H9 (cell line): Measurements from ENCODE around the gene ACP4. TPM values are rescaled to one million over a fixed set of nuclear protein-coding genes. Genes with fewer than 3 reads are reported as not detected.
"Not testable (repeated sequence)": the region's sequence is repeated elsewhere in the genome, so short reads cannot be mapped to it uniquely, and the experiment has no call there.

ENCODE experiments used
- DNase-seq: peaks from one replicate; pipeline ENCODE4 v3.0.0-alpha.2; 2017
- H2AFZ ChIP-seq: one replicate; pipeline ENCODE4 v1.6.1; 2013; ENCODE audit warnings: mild to moderate bottlenecking, low read length, control low read depth, moderate library complexity
- H2AK5ac ChIP-seq: 2 replicates; pipeline ENCODE4 v1.6.1; 2013; ENCODE audit warnings: low read length, control low read depth, mixed read lengths; ENCODE audit not compliant: insufficient read length
- H2BK120ac ChIP-seq: one replicate; pipeline ENCODE4 v1.6.1; 2013; ENCODE audit warnings: low read depth, mild to moderate bottlenecking, low read length, control low read depth, inconsistent platforms; ENCODE audit not compliant: poor library complexity, severe bottlenecking
- H2BK12ac ChIP-seq: 2 replicates; pipeline ENCODE4 v1.6.1; 2013; ENCODE audit warnings: low read length, control low read depth, mixed read lengths, low read depth; ENCODE audit not compliant: insufficient read length
- H2BK15ac ChIP-seq: 2 replicates; pipeline ENCODE4 v1.6.1; 2013; ENCODE audit warnings: low read depth, low read length, control low read depth
- H2BK20ac ChIP-seq: one replicate; pipeline ENCODE4 v1.6.1; 2013; ENCODE audit warnings: low read depth, mild to moderate bottlenecking, low read length, control low read depth, inconsistent platforms; ENCODE audit not compliant: poor library complexity, severe bottlenecking
- H2BK5ac ChIP-seq: 2 replicates; pipeline ENCODE4 v1.6.1; 2013; ENCODE audit warnings: low read length, control low read depth, mixed read lengths; ENCODE audit not compliant: insufficient read length
- H3K14ac ChIP-seq: 2 replicates; pipeline ENCODE4 v1.6.1; 2013; ENCODE audit warnings: low read length, control low read depth; ENCODE audit not compliant: insufficient read depth
- H3K18ac ChIP-seq: 2 replicates; pipeline ENCODE4 v1.6.1; 2013; ENCODE audit warnings: low read depth, mild to moderate bottlenecking, mixed read lengths, low read length, control low read depth; ENCODE audit not compliant: insufficient read length
- H3K23ac ChIP-seq: 2 replicates; pipeline ENCODE4 v1.6.1; 2013; ENCODE audit warnings: low read length, control low read depth, mixed read lengths, low read depth; ENCODE audit not compliant: insufficient read length
- H3K23me2 ChIP-seq: 2 replicates; pipeline ENCODE4 v1.6.1; 2013; ENCODE audit warnings: low read depth, mild to moderate bottlenecking, mixed read lengths, low read length, control low read depth; ENCODE audit not compliant: insufficient read length, poor library complexity, severe bottlenecking
- H3K27ac ChIP-seq: 2 replicates; pipeline ENCODE4 v1.5.1; 2013; ENCODE audit warnings: low read length, control low read depth, mixed read lengths, low read depth; ENCODE audit not compliant: insufficient read length
- H3K27me3 ChIP-seq: 2 replicates; pipeline ENCODE4 v1.6.1; 2013; ENCODE audit warnings: low read length, control low read depth, inconsistent platforms; ENCODE audit not compliant: insufficient read depth
- H3K4ac ChIP-seq: 2 replicates; pipeline ENCODE4 v1.6.1; 2013; ENCODE audit warnings: low read depth, mild to moderate bottlenecking, control low read depth, inconsistent platforms, low read length, moderate library complexity
- H3K4me1 ChIP-seq: 2 replicates; pipeline ENCODE4 v1.6.1; 2013; ENCODE audit warnings: low read length, control low read depth, inconsistent platforms; ENCODE audit not compliant: insufficient read depth
- H3K4me2 ChIP-seq: 2 replicates; pipeline ENCODE4 v1.6.1; 2013; ENCODE audit warnings: low read length, control low read depth, mixed read lengths; ENCODE audit not compliant: insufficient read length, insufficient read depth
- H3K56ac ChIP-seq: 2 replicates; pipeline ENCODE4 v1.6.1; 2013; ENCODE audit warnings: low read depth, mild to moderate bottlenecking, mixed read lengths, low read length, control low read depth; ENCODE audit not compliant: insufficient read length
- H3K79me1 ChIP-seq: 2 replicates; pipeline ENCODE4 v1.6.1; 2013; ENCODE audit warnings: low read depth, mild to moderate bottlenecking, moderate library complexity, low read length, control low read depth, inconsistent platforms; ENCODE audit not compliant: insufficient read depth, poor library complexity, severe bottlenecking
- H3K79me2 ChIP-seq: 2 replicates; pipeline ENCODE4 v1.6.1; 2013; ENCODE audit warnings: low read length, control low read depth, inconsistent platforms; ENCODE audit not compliant: insufficient read depth
- H3K9ac ChIP-seq: 2 replicates; pipeline ENCODE4 v1.6.1; 2013; ENCODE audit warnings: low read length, control low read depth, mixed read lengths; ENCODE audit not compliant: insufficient read length; ENCODE audit errors: extremely low read depth
- H3K9me3 ChIP-seq: one replicate; pipeline ENCODE4 v1.6.1; 2013; ENCODE audit warnings: low read depth, low read length, inconsistent platforms; ENCODE audit not compliant: control insufficient read depth
- H3T11ph ChIP-seq: one replicate; pipeline ENCODE4 v1.6.1; 2013; ENCODE audit warnings: mild to moderate bottlenecking, low read length, control low read depth, inconsistent platforms
- H4K20me1 ChIP-seq: one replicate; pipeline ENCODE4 v1.6.1; 2013; ENCODE audit not compliant: control insufficient read depth, insufficient read length, insufficient read depth
- H4K5ac ChIP-seq: 2 replicates; pipeline ENCODE4 v1.6.1; 2013; ENCODE audit warnings: low read depth, mild to moderate bottlenecking, mixed read lengths, low read length, control low read depth; ENCODE audit not compliant: insufficient read length
- H4K8ac ChIP-seq: replicated peaks from 2 replicates; pipeline ENCODE4 v1.6.1; 2013; ENCODE audit warnings: low read length, control low read depth, mixed read lengths, low read depth; ENCODE audit not compliant: insufficient read length
- H4K91ac ChIP-seq: 2 replicates; pipeline ENCODE4 v1.6.1; 2013; ENCODE audit warnings: low read depth, mild to moderate bottlenecking, moderate library complexity, mixed read lengths, low read length, control low read depth; ENCODE audit not compliant: insufficient read length
- H3K27ac Mint-ChIP-seq, 3 experiments: 2 replicates in 2 of 3; 3 replicates in 1 of 3; pipeline ENCODE4 v1.8.0; 2020 to 2021; ENCODE audit warnings: mixed read lengths in 3 of 3, mild to moderate bottlenecking in 1 of 3, moderate library complexity in 1 of 3
- H3K27me3 Mint-ChIP-seq: 2 replicates; pipeline ENCODE4 v1.8.0; 2021; ENCODE audit warnings: low read depth, mild to moderate bottlenecking, moderate library complexity, mixed read lengths
- H3K36me3 Mint-ChIP-seq, 3 experiments: 2 replicates in 2 of 3; 3 replicates in 1 of 3; pipeline ENCODE4 v1.8.0; 2020 to 2021; ENCODE audit warnings: low read depth in 3 of 3, mixed read lengths in 3 of 3; ENCODE audit not compliant: insufficient read depth in 1 of 3
- H3K4me1 Mint-ChIP-seq, 2 experiments: 2 replicates each; pipeline ENCODE4 v1.8.0; 2020; ENCODE audit warnings: mixed read lengths in 2 of 2
- H3K4me3 Mint-ChIP-seq, 2 experiments: 2 replicates in 1 of 2; 3 replicates in 1 of 2; pipeline ENCODE4 v1.8.0; 2020 to 2021; ENCODE audit warnings: mild to moderate bottlenecking in 2 of 2, mixed read lengths in 2 of 2, moderate library complexity in 1 of 2
- H3K9me3 Mint-ChIP-seq, 2 experiments: 2 replicates in 1 of 2; 3 replicates in 1 of 2; pipeline ENCODE4 v1.8.0; 2020; ENCODE audit warnings: mild to moderate bottlenecking in 2 of 2, mixed read lengths in 2 of 2, moderate library complexity in 1 of 2
- WGBS: extraction: QIAGEN DNeasy Blood & Tissue Kit; methylation state at CpG from one replicate; pipeline ENCODE4 v1.1.7; 2013; ENCODE audit warnings: missing lambda C conversion rate, low lambda C conversion rate, mixed read lengths; ENCODE audit not compliant: insufficient read length; ENCODE audit errors: extremely low coverage; 5-methylcytosine and 5-hydroxymethylcytosine counted together
- total RNA-seq: library from RNA; stranded (reverse); gene quantifications from 2 replicates; pipeline ENCODE4 v1.2.1, GENCODE V29; 2021
- TF ChIP-seq, protein P1 (sequence below): fragments of 200-600 bp; sonication (generic); conservative IDR thresholded peaks from 3 replicates; pipeline ENCODE4 v1.8.0; 2021; ENCODE audit warnings: antibody characterized with exemption, mild to moderate bottlenecking

ACP4 gene
- total RNA-seq, 1 experiment from 2014 or later = not detected

DNA sequence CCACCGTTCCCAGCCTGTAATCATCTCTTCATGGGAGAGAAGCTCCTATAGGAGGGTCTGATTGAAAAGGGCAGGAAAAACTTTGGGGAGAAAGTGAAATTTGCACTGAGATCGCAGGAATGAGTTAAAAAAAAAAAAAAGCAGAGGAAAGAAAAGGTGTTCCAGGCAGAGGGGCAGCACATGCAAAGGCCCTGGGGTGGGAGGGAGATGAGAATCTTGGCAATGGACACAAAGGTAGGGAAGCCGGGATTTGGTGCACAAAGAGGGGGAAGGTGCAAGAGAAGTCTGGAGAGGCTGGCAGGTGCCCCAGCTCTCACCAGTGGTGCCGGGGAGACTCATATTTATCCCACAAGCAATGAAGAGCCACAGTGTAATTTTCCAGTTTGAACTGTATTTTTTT is 36.3 kb upstream of the ACP4 start:
- Mint-ChIP-seq H3K27me3 (peaks cover 46% of the 10 kb centered on the region), H3K4me1 (no peaks in the 10 kb centered on the region), H3K36me3 (no peaks in the 10 kb centered on the region), H3K4me3 (no peak overlapping the region), H3K9me3 (no peaks in the 10 kb centered on the region; a peak in 1 of 5 replicates), H3K27ac (no peak overlapping the region; a peak in 1 of 7 replicates)
- Histone ChIP-seq H3K9me3 (no peaks in the 10 kb centered on the region), H2BK20ac (no peak overlapping the region), H3K79me2 (no peaks in the 10 kb centered on the region), H3T11ph (no peak overlapping the region), H3K27ac (no peak overlapping the region), H2BK5ac (no peak overlapping the region), H3K23me2 (peaks cover 3% of the 10 kb centered on the region), H4K20me1 (no peaks in the 10 kb centered on the region), H2BK15ac (no peak overlapping the region), H2BK12ac (no peak overlapping the region), H3K4ac (no peak overlapping the region), H3K18ac (no peak overlapping the region), H4K91ac (no peak overlapping the region), H3K4me1 (no peaks in the 10 kb centered on the region), H3K14ac (no peak overlapping the region), H3K9ac (no peak overlapping the region), H4K5ac (no peak overlapping the region), H2AK5ac (no peak overlapping the region), H2AFZ (no peak overlapping the region), H2BK120ac (no peak overlapping the region), H3K4me2 (no peak overlapping the region), H3K23ac (no peak overlapping the region), H4K8ac (no peak overlapping the region), H3K79me1 (no peaks in the 10 kb centered on the region), H3K56ac (no peak overlapping the region), H3K27me3 (no peaks in the 10 kb centered on the region)
- TF ChIP-seq, protein P1, sequence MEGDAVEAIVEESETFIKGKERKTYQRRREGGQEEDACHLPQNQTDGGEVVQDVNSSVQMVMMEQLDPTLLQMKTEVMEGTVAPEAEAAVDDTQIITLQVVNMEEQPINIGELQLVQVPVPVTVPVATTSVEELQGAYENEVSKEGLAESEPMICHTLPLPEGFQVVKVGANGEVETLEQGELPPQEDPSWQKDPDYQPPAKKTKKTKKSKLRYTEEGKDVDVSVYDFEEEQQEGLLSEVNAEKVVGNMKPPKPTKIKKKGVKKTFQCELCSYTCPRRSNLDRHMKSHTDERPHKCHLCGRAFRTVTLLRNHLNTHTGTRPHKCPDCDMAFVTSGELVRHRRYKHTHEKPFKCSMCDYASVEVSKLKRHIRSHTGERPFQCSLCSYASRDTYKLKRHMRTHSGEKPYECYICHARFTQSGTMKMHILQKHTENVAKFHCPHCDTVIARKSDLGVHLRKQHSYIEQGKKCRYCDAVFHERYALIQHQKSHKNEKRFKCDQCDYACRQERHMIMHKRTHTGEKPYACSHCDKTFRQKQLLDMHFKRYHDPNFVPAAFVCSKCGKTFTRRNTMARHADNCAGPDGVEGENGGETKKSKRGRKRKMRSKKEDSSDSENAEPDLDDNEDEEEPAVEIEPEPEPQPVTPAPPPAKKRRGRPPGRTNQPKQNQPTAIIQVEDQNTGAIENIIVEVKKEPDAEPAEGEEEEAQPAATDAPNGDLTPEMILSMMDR = no peak
- no peak for DNase-seq
- WGBS = no CpG with 5 or more reads among the region's 4 CpGs

DNA sequence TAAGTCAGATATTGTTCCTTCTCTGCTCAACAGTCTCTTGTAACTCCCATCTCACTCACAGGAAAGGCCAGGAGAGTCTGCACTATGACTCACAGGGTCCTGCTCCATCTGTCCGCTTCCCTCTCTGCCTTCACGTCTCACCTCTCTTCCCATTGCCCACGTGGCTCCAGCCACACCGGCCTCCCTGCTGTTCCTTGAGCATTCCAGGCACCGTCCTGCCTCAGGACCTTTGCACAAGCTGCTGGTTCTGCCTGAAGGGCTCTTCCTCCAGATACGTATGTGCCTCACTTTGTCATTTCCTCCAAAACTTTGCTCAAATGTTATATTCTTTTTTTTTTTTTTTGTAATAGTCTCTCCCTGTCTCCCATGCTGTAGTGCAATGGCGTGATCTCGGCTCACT is 34.0 kb upstream of the ACP4 start:
- H3K9ac ChIP-seq, H3K9me3 ChIP-seq, H3K9me3 Mint-ChIP-seq, H3K27me3 ChIP-seq, H2BK5ac ChIP-seq, H3K23ac ChIP-seq, H3K79me2 ChIP-seq, H3K18ac ChIP-seq, H3K4me3 Mint-ChIP-seq, H3K23me2 ChIP-seq, H4K5ac ChIP-seq, H2BK120ac ChIP-seq, H2BK12ac ChIP-seq, H3K4me1 Mint-ChIP-seq, H3K79me1 ChIP-seq, H2AK5ac ChIP-seq, H4K91ac ChIP-seq, H3K14ac ChIP-seq, H4K20me1 ChIP-seq, H3T11ph ChIP-seq, H3K4ac ChIP-seq, H2AFZ ChIP-seq, H3K56ac ChIP-seq, DNase-seq, H2BK20ac ChIP-seq, H3K4me2 ChIP-seq, H3K36me3 Mint-ChIP-seq, H3K27ac Mint-ChIP-seq, H3K27ac ChIP-seq, H3K4me1 ChIP-seq, H4K8ac ChIP-seq, H2BK15ac ChIP-seq: not testable (repeated sequence)
- WGBS = no CpG with 5 or more reads among the region's 8 CpGs
- H3K27me3 Mint-ChIP-seq = peaks cover 55% of the 10 kb centered on the region
